ENCODE measurements around the gene PPP1CA. TPM values are rescaled to one million over a fixed set of nuclear protein-coding genes. Genes with fewer than 3 reads are reported as not detected.
A peak's percentile ranks its signal among the peaks of the same experiment; 100 is the strongest.

Gene PPP1CA
- total RNA-seq, 4 donors from 2014 or later = 50.6 to 97.8 (median 72.7) TPM

DNA sequence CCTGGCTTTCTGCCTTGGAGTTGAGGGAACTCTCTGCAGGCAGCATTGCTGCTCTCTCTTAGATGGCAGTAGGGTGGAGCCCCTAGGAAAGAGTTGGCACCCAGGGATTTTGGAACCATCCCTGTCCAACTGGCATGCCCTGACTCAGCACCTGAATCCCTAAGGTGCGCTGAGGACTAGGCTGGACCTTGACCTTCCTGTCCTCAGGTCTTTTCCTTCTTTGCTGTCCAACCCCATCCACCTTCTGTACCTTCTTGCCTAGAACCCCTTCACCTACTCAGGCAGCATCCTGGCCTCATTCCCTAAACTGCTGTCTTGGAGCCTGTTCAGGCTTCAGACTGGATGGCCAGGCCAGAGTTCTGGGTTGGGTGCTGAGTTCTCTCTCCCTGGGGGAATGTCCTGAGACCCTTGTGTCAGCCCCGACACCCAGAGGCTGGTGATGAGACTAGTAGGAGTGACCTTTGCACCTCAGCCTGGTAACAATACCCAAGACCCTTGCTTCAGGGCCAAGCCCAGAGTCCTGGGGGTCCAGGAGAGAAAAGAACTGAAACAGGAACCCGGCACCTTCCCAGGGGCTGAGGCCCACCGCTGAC lies 45.8 kb downstream of the PPP1CA start:
- Histone ChIP-seq H3K27ac (peak overlapping the region; percentile 94 to 99 (median 98)), H3K4me3 (no peak overlapping the region), H3K9me3 (no peaks in the 10 kb centered on the region), H3K36me3 (no peaks in the 10 kb centered on the region), H3K4me1 (peaks cover 4 to 83% (median 75%) of the 10 kb centered on the region in 4 donors), H3K27me3 (no peaks in the 10 kb centered on the region)
- TF ChIP-seq POLR2A (IDR thresholded peaks at IDR 0.05) = no peak
- TF ChIP-seq, protein P1, sequence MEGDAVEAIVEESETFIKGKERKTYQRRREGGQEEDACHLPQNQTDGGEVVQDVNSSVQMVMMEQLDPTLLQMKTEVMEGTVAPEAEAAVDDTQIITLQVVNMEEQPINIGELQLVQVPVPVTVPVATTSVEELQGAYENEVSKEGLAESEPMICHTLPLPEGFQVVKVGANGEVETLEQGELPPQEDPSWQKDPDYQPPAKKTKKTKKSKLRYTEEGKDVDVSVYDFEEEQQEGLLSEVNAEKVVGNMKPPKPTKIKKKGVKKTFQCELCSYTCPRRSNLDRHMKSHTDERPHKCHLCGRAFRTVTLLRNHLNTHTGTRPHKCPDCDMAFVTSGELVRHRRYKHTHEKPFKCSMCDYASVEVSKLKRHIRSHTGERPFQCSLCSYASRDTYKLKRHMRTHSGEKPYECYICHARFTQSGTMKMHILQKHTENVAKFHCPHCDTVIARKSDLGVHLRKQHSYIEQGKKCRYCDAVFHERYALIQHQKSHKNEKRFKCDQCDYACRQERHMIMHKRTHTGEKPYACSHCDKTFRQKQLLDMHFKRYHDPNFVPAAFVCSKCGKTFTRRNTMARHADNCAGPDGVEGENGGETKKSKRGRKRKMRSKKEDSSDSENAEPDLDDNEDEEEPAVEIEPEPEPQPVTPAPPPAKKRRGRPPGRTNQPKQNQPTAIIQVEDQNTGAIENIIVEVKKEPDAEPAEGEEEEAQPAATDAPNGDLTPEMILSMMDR (IDR thresholded peaks at IDR 0.05) = no peak
- no peak for TF ChIP-seq EP300 (IDR thresholded peaks at IDR 0.05)
- WGBS, 2 donors = 69 to 85% methylated on average over 4 of the region's 4 CpGs
- DNase-seq (ENCODE audit: low spot score in 2 of 2) = no peak

DNA sequence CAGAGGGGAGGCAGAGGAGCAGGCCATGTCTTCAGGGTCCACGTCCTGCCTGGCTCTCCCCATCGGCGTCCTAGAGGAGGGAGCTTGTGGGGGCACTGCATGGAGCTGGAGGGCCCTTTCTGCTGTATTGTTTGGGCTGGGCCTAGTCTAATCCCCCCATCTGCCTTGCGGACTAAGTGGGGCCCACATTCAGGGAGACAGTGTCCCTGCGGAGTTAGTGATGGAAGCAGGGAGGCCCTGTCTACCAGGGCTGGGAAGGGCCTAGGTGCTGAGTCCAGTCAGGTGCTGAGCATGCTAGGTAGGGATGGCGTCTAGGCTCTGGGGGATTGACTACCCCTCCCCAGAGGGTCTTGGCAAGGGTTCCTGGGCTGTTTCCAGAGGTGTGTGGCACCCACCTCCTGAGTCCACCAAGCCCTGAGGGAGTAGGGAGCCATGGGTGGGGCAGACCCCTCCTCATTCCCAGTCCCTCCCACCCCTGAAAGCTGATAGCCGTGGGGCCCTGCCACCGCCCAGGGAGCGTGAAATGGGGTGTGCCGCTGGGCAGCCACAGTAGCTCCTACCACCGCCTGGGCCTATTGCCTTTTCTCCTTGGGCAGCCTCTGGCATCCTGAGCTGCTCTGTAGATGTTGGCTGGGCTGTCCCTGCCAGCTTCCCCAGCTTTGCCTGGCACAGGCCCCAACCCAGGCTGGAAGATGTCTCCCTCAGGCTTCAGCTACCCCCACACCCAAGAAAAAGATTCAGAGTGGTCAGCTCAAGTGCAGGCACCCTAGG lies 46.5 kb downstream of the PPP1CA start:
- no peaks in the 10 kb centered on the region for H3K36me3 ChIP-seq
- no peak for DNase-seq (ENCODE audit: low spot score in 2 of 2)
- H3K9me3 ChIP-seq = no peaks in the 10 kb centered on the region
- peaks cover 4 to 84% (median 79%) of the 10 kb centered on the region in 4 donors for H3K4me1 ChIP-seq
- TF ChIP-seq POLR2A (IDR thresholded peaks at IDR 0.05) = no peak
- no peak for TF ChIP-seq EP300 (IDR thresholded peaks at IDR 0.05)
- WGBS, 2 donors = 73 to 79% methylated on average over 4 to 11 of the region's 11 CpGs
- no peak overlapping the region for H3K4me3 ChIP-seq
- H3K27ac ChIP-seq = peak overlapping the region; percentile 94 to 99 (median 98)
- H3K27me3 ChIP-seq = no peaks in the 10 kb centered on the region

DNA sequence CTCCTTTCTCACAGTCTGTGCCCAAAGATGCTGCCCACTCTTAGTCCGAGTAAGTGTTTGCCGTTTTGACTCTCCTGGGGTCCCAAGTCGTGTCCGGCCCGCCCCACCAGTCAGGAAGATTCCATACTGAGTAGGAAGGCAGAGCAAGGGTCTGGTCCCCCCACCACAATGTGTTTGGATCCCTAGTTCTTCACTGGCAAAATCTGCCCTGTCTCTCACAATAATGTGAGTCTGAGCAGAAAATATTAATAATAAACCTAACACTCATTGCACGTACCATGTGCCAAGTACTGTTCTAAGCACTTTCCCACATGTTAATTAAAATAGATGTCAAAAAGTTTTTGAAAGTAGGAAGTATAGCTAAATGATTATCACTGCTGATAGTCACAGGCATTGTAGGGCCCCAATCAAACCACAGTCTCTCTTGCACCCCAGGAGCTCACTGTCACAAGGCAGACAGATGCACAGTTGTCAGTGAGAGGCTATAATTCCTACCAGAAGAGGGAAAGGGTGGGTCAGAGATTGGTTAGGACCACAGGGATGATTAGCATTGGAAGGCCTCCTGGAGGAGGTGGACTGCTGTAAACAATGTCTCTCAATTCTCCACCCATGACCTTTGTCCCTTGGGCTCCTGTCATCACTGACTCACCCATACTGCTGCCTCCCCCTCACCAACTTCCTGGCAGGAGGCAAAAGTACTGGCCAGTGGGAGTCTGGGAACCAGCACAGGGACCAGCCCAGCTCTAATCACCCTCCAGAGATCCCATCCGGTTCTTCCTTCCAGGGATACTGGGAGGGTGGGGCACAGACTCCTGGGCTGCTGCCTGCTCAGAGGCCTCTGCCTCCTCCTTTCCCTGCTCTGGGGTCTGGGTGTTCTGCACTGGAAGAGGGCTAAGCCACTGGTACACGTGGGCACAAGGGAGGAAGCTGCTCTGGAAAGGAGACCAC lies 47.3 kb downstream of the PPP1CA start:
- H3K4me1 ChIP-seq = peaks cover 4 to 86% (median 75%) of the 10 kb centered on the region in 4 donors
- no peak for DNase-seq (ENCODE audit: low spot score in 2 of 2)
- no peaks in the 10 kb centered on the region for H3K9me3 ChIP-seq
- no peaks in the 10 kb centered on the region for H3K36me3 ChIP-seq
- peak overlapping the region; percentile 46 to 84 (median 65) for H3K4me3 ChIP-seq
- H3K27ac ChIP-seq = peak overlapping the region; percentile 94 to 99 (median 98)
- TF ChIP-seq, protein P1 (IDR thresholded peaks at IDR 0.05) = peak in 2 of 5 experiments; percentile 6 to 39
- TF ChIP-seq EP300 (IDR thresholded peaks at IDR 0.05) (peak; percentile 24 to 70), POLR2A (IDR thresholded peaks at IDR 0.05) (no peak)
- no peaks in the 10 kb centered on the region for H3K27me3 ChIP-seq
- WGBS, 2 donors = 16 to 22% methylated on average over 8 of the region's 8 CpGs

DNA sequence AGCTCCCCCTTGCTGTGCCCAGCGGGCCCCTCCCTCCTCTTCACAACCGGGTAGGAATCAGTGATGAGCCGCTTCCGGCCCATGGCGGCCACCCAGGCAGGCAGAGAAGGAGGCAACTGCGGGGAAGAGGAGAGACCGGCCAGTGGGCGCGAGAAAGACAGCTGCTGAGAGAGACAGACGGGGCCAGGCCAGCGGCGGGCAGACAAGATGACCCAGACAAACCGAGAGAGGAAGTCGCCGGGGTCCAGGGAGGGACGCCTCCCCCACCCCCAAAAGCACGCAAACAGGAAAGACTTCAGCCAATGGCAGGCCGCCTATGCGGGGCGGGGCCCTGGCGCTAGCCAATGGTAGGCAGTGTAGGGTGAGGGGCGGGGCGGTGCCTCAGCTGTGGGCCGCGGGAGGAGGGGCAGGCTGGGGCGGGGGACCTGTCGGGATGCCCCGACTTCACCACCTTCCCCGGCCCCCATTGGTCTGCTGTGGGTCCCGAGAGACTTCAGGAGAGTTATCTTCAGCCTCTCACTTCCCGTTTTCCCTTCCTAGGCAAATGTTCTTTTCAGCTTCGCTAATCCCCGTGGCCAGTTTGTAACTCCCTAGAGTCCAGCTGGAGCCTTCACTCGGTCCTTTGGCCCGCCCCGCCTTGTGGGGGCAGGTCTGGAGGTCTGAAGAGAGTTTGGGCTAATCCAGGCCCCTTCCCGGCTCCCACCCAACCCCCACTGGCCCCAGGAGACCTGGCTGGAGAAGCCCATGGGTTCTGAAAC lies 48.2 kb downstream of the PPP1CA start, which contains the start of gene POLD4:
Gene POLD4 (minus strand): TSS at position 230 of the 758 bp plus-strand sequence. CDS start 147 bp downstream, at position 83.
- H3K4me1 ChIP-seq = peaks cover 4 to 84% (median 67%) of the 10 kb centered on the region in 4 donors
- WGBS, 2 donors = 0 to 1% methylated on average over 29 to 32 of the region's 37 CpGs
- TF ChIP-seq, protein P1 (IDR thresholded peaks at IDR 0.05) = peak in 2 of 5 experiments; percentile 8 to 47
- peak; percentile 92 to 96 for TF ChIP-seq EP300 (IDR thresholded peaks at IDR 0.05)
- TF ChIP-seq POLR2A (IDR thresholded peaks at IDR 0.05) = peak; percentile 83 to 90
- no peaks in the 10 kb centered on the region for H3K27me3 ChIP-seq
- no peaks in the 10 kb centered on the region for H3K9me3 ChIP-seq
- no peaks in the 10 kb centered on the region for H3K36me3 ChIP-seq
- H3K27ac ChIP-seq = peak within 1 kb of the TSS; percentile 94 to 99 (median 98)
- peak; percentile 98 to 99 for DNase-seq (ENCODE audit: low spot score in 2 of 2)
- H3K4me3 ChIP-seq = peak within 1 kb of the TSS; percentile 46 to 84 (median 65)
